Ascending aorta (tissue), 2 donors: ENCODE data around the gene CTU1. TPM values are rescaled to one million over a fixed set of nuclear protein-coding genes. Genes with fewer than 3 reads are reported as not detected.

Experiments
- DNase-seq, 2 donors: peaks; one replicate each; pipeline ENCODE4 v3.0.0-alpha.2; 2019; ENCODE audit warnings: low spot score in 2 of 2
- H3K27ac ChIP-seq, 2 donors: fragments of 200-600 bp; sonication (generic); one replicate each; pipeline ENCODE4 v1.5.1; 2016 to 2017; ENCODE audit warnings: mild to moderate bottlenecking in 1 of 2
- H3K27me3 ChIP-seq: fragments of 200-600 bp; sonication (generic); one replicate; pipeline ENCODE4 v1.5.1; 2017
- H3K36me3 ChIP-seq, 2 donors: fragments of 200-600 bp; sonication (generic); one replicate each; pipeline ENCODE4 v1.5.1; 2016
- H3K4me1 ChIP-seq, 2 donors: fragments of 200-600 bp; sonication (generic); one replicate each; pipeline ENCODE4 v1.5.1; 2016 to 2017; ENCODE audit warnings: mild to moderate bottlenecking in 1 of 2
- H3K4me3 ChIP-seq, 2 donors: fragments of 200-600 bp; sonication (generic); one replicate each; pipeline ENCODE4 v1.5.1; 2016 to 2017; ENCODE audit warnings: mild to moderate bottlenecking in 1 of 2
- H3K9me3 ChIP-seq, 2 donors: fragments of 200-600 bp; sonication (generic); one replicate each; pipeline ENCODE4 v1.5.1; 2016
- intact Hi-C: fragments of 100-400 bp; cut with DNase I; formaldehyde crosslinking; loops from one replicate; pipeline ENCODE4 v1.15.1; 2023
- total RNA-seq: library from RNA; depleted of rRNA; stranded (reverse); fragments of >200 nt; gene quantifications from one replicate; pipeline ENCODE4 v1.1.0, GENCODE V29; 2016
- TF ChIP-seq, protein P1 (sequence below), 3 experiments: fragments of 200-600 bp in 2 of 3; fragments of 450-650 bp in 1 of 3; sonication (generic) in 2 of 3; IDR thresholded peaks; one replicate each; pipeline ENCODE4 v1.5.1; 2016 to 2019; ENCODE audit warnings: antibody characterized with exemption in 3 of 3, mild to moderate bottlenecking in 1 of 3, moderate library complexity in 1 of 3

The CTU1 gene
- total RNA-seq, 1 donor from 2014 or later, result 8.9 TPM

DNA sequence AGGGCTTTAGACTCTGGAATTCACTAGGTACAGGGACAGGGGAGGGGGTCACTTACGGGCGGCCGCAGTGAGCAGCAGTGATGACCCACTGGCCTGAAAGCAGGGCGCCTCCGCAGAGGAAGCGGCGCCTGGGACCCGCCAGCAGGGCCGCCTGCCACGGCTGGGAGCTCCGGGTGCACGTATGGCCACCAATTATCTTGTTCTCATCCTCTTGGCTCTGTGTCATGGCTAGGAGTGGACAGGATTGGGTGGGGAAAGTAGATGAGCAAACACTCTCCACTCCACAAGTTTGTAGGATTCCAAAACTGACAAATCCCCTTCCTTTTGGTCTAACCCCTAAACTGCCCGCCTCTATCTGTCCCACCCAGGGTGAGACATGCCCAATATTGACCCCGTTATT lies 26.7 kb downstream of the CTU1 start:
- Histone ChIP-seq H3K4me3 (no peak overlapping the region), H3K9me3 (no peaks in the 10 kb centered on the region), H3K27me3 (no peaks in the 10 kb centered on the region), H3K27ac (no peak overlapping the region), H3K4me1 (no peaks in the 10 kb centered on the region), H3K36me3 (no peaks in the 10 kb centered on the region)
- intact Hi-C loops, result no loop called here
- TF ChIP-seq, protein P1, sequence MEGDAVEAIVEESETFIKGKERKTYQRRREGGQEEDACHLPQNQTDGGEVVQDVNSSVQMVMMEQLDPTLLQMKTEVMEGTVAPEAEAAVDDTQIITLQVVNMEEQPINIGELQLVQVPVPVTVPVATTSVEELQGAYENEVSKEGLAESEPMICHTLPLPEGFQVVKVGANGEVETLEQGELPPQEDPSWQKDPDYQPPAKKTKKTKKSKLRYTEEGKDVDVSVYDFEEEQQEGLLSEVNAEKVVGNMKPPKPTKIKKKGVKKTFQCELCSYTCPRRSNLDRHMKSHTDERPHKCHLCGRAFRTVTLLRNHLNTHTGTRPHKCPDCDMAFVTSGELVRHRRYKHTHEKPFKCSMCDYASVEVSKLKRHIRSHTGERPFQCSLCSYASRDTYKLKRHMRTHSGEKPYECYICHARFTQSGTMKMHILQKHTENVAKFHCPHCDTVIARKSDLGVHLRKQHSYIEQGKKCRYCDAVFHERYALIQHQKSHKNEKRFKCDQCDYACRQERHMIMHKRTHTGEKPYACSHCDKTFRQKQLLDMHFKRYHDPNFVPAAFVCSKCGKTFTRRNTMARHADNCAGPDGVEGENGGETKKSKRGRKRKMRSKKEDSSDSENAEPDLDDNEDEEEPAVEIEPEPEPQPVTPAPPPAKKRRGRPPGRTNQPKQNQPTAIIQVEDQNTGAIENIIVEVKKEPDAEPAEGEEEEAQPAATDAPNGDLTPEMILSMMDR (IDR thresholded peaks at IDR 0.05), result no peak
- DNase-seq, result no peak

- no peaks in the 10 kb centered on the region for H3K27me3 ChIP-seq
- H3K36me3 ChIP-seq, result no peaks in the 10 kb centered on the region
- H3K9me3 ChIP-seq, result no peaks in the 10 kb centered on the region
- TF ChIP-seq, protein P1 (IDR thresholded peaks at IDR 0.05), result no peak
- DNase-seq, result no peak
- no peaks in the 10 kb centered on the region for H3K4me1 ChIP-seq
- no peak overlapping the region for H3K27ac ChIP-seq
- intact Hi-C loops, result no loop called here
- H3K4me3 ChIP-seq, result no peak overlapping the region
These were observed 28.6 kb downstream of the CTU1 start for GRCh38 chr19:51079481-51080110.

- no peak for DNase-seq
- TF ChIP-seq, protein P1 (IDR thresholded peaks at IDR 0.05), result no peak
- H3K4me1 ChIP-seq, result no peaks in the 10 kb centered on the region
- no peak overlapping the region for H3K27ac ChIP-seq
- H3K27me3 ChIP-seq, result no peaks in the 10 kb centered on the region
- H3K36me3 ChIP-seq, result no peaks in the 10 kb centered on the region
- H3K9me3 ChIP-seq, result peaks cover 0 to 6% of the 10 kb centered on the region in 2 donors
- no peak overlapping the region for H3K4me3 ChIP-seq
- intact Hi-C loops, result no loop called here
These were observed 29.5 kb downstream of the CTU1 start for GRCh38 chr19:51078731-51079130.

- no peak overlapping the region for H3K27ac ChIP-seq
These were observed 30.1 kb downstream of the CTU1 start for GRCh38 chr19:51078104-51078503.

GRCh38 chr19:51076631-51077213 lies 31.5 kb downstream of the CTU1 start:
- no peak overlapping the region for H3K4me3 ChIP-seq
- no peak overlapping the region for H3K27ac ChIP-seq
- no peaks in the 10 kb centered on the region for H3K36me3 ChIP-seq
- H3K9me3 ChIP-seq, result peaks cover 0 to 16% of the 10 kb centered on the region in 2 donors
- DNase-seq, result no peak
- intact Hi-C loops, result no loop called here
- TF ChIP-seq, protein P1 (IDR thresholded peaks at IDR 0.05), result no peak
- no peaks in the 10 kb centered on the region for H3K4me1 ChIP-seq
- no peaks in the 10 kb centered on the region for H3K27me3 ChIP-seq

More at GRCh38 chr19:51078104-51078503, 30.1 kb downstream of the CTU1 start:
- no peaks in the 10 kb centered on the region for H3K36me3 ChIP-seq
- intact Hi-C loops, result no loop called here
- no peak for DNase-seq
- H3K27me3 ChIP-seq, result no peaks in the 10 kb centered on the region
- no peaks in the 10 kb centered on the region for H3K4me1 ChIP-seq
- H3K4me3 ChIP-seq, result no peak overlapping the region
- peaks cover 0 to 13% of the 10 kb centered on the region in 2 donors for H3K9me3 ChIP-seq
- TF ChIP-seq, protein P1 (IDR thresholded peaks at IDR 0.05), result no peak
